ENCODE measurements around the gene MAP3K10.

MAP3K10 gene

GRCh38 chr19:40198272-40198990 is 7.2 kb downstream of the MAP3K10 start:
- ChIA-PET CTCF (interaction anchor here (1.1 to 1.6 kb wide), 4 partner anchors 8 to 33 kb away, joined by 3 to 8 read pairs (median 6); no protein-coding TSS in a partner anchor), POLR2A (interaction anchor here (0.5 kb wide), 1 partner anchor 554 kb away, joined by 3 read pairs; no protein-coding TSS in a partner anchor)
- no peak overlapping the region for H3K27ac ChIP-seq (ENCODE audit: extremely low read depth, low read depth, low read length)
- no peaks in the 10 kb centered on the region; the same call in 1 of the 2 replicates for H3K9me3 ChIP-seq (ENCODE audit: control insufficient read depth, insufficient read depth, low read depth, low read length)
- H3K4me1 ChIP-seq (ENCODE audit: control insufficient read depth, insufficient read depth, low read length), result no peaks in the 10 kb centered on the region; the same call in 1 of the 2 replicates
- H3K36me3 ChIP-seq (ENCODE audit: control insufficient read depth in 2 of 2, insufficient read depth in 1 of 2, low read length in 2 of 2), result peaks cover 16 to 84% of the 10 kb centered on the region in 2 experiments
- TF ChIP-seq ZFHX2 (tag by site-specific recombination; conservative IDR thresholded peaks at IDR 0.05), result 0 out of 2 replicates have a peak, but pooled peaks have one; percentile 13
- no peak for TF ChIP-seq YY1 (tag by site-specific recombination; IDR thresholded peaks at IDR 0.05)
- TF ChIP-seq EGR2 (tag by site-specific recombination; IDR thresholded peaks at IDR 0.05; ENCODE audit: low read depth), result 0 out of 2 replicates have a peak, but pooled peaks have one; percentile 9
- no peak overlapping the region for H3K4me3 ChIP-seq (ENCODE audit: low read depth, low read length)

GRCh38 chr19:40200341-40201099 is 9.3 kb downstream of the MAP3K10 start:
- CTCF ChIA-PET, result interaction anchor here (0.6 to 1.9 kb wide), 9 partner anchors 10 to 434 kb away, joined by 3 to 7 read pairs (median 3); no protein-coding TSS in a partner anchor
- Histone ChIP-seq H3K9me3 (ENCODE audit: control insufficient read depth, insufficient read depth, low read depth, low read length) (no peaks in the 10 kb centered on the region; the same call in 1 of the 2 replicates), H3K36me3 (ENCODE audit: control insufficient read depth in 2 of 2, insufficient read depth in 1 of 2, low read length in 2 of 2) (peaks cover 33 to 88% of the 10 kb centered on the region in 2 experiments), H3K4me1 (ENCODE audit: control insufficient read depth, insufficient read depth, low read length) (no peaks in the 10 kb centered on the region), H3K27ac (ENCODE audit: extremely low read depth, low read depth, low read length) (peak overlapping the region; percentile 11; the same call in 1 of the 2 replicates), H3K4me3 (ENCODE audit: low read depth, low read length) (no peak overlapping the region)
- POLR2A ChIA-PET, result interaction anchor here (1.4 kb wide), 1 partner anchor 9 kb away, joined by 10 read pairs; the partner anchor contains the start of gene MAP3K10
- no peak for TF ChIP-seq MYNN (tag by site-specific recombination; IDR thresholded peaks at IDR 0.05; ENCODE audit: borderline replicate concordance)
- TF ChIP-seq ZNF677 (tag by site-specific recombination; IDR thresholded peaks at IDR 0.05), result no peak
- peak; percentile 52 for TF ChIP-seq ZIC2 (tag by site-specific recombination; IDR thresholded peaks at IDR 0.05)
- 0 out of 2 replicates have a peak, but pooled peaks have one; percentile 24 for TF ChIP-seq ZNF394 (tag by site-specific recombination; IDR thresholded peaks at IDR 0.05; ENCODE audit: borderline replicate concordance)
- TF ChIP-seq SP7 (tag by site-specific recombination; IDR thresholded peaks at IDR 0.05), result peak; percentile 69
- TF ChIP-seq ZBTB48 (tag by site-specific recombination; IDR thresholded peaks at IDR 0.05), result no peak
- TF ChIP-seq HOXA7 (CRISPR knock-in tag; IDR thresholded peaks at IDR 0.05; ENCODE audit: borderline replicate concordance), result no peak
- TF ChIP-seq HIC1 (tag by site-specific recombination; IDR thresholded peaks at IDR 0.05), result peak; percentile 52; the same call in 1 of the 2 replicates
- no peak for TF ChIP-seq ZBTB8A (tag by site-specific recombination; IDR thresholded peaks at IDR 0.05)
- TF ChIP-seq ZNF561 (tag by site-specific recombination; IDR thresholded peaks at IDR 0.05; ENCODE audit: borderline replicate concordance), result no peak
- TF ChIP-seq ZNF16 (tag by site-specific recombination; IDR thresholded peaks at IDR 0.05; ENCODE audit: low read depth), result no peak
- TF ChIP-seq ZNF211 (tag by site-specific recombination; IDR thresholded peaks at IDR 0.05; ENCODE audit: low read depth), result no peak
- TF ChIP-seq ZNF837 (tag by site-specific recombination; IDR thresholded peaks at IDR 0.05), result no peak
- no peak for TF ChIP-seq ZNF658 (tag by site-specific recombination; IDR thresholded peaks at IDR 0.05)
- TF ChIP-seq ZNF600 (tag by site-specific recombination; IDR thresholded peaks at IDR 0.05), result peak; percentile 31; the same call in 1 of the 2 replicates
- no peak for TF ChIP-seq PRDM2 (tag by site-specific recombination; IDR thresholded peaks at IDR 0.05; ENCODE audit: borderline replicate concordance)
- TF ChIP-seq ZNF785 (tag by site-specific recombination; IDR thresholded peaks at IDR 0.05), result no peak
- TF ChIP-seq ZNF791 (tag by site-specific recombination; IDR thresholded peaks at IDR 0.05), result no peak
- no peak for TF ChIP-seq ZNF629 (tag by site-specific recombination; IDR thresholded peaks at IDR 0.05)
- TF ChIP-seq ZXDB (tag by site-specific recombination; IDR thresholded peaks at IDR 0.05), result no peak
- TF ChIP-seq SETDB1 (IDR thresholded peaks at IDR 0.05; ENCODE audit: insufficient read length, low read length), result no peak
